GM12875 (cell line): Measurements from ENCODE around the gene PARD3B.
"Not testable (repeated sequence)": the region's sequence is repeated elsewhere in the genome, so short reads cannot be mapped to it uniquely, and the experiment has no call there.

Experiments
- H3K4me3 ChIP-seq: one replicate; pipeline ENCODE4 v1.5.1; 2011; ENCODE audit warnings: low read depth, low read length, control low read depth
- TF ChIP-seq, protein P1 (sequence below): IDR thresholded peaks from 2 replicates; pipeline ENCODE4 v1.5.1; 2011; ENCODE audit warnings: low read depth, mild to moderate bottlenecking, control low read depth, inconsistent platforms, low read length, moderate library complexity, borderline replicate concordance; ENCODE audit not compliant: insufficient read depth

The PARD3B gene

DNA sequence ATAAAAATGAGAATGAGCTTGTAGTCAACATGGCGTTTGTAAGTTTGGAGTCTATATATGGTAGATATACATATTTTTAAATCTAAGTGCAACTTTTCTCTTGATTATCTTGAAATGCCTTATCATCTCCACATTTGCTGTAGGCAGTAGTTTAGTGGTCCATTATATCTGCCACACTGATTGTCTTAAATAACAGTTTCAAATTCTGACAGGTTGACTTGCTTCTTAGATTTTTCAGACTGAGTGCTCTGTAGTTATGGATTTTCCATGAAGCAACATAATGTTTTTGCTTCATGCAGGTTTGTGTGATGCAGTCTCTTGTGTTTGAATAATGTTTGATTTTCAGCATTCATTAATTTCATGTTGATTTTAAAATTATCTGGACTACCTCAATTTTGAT is 12.3 kb downstream of the PARD3B start:
- TF ChIP-seq, protein P1, sequence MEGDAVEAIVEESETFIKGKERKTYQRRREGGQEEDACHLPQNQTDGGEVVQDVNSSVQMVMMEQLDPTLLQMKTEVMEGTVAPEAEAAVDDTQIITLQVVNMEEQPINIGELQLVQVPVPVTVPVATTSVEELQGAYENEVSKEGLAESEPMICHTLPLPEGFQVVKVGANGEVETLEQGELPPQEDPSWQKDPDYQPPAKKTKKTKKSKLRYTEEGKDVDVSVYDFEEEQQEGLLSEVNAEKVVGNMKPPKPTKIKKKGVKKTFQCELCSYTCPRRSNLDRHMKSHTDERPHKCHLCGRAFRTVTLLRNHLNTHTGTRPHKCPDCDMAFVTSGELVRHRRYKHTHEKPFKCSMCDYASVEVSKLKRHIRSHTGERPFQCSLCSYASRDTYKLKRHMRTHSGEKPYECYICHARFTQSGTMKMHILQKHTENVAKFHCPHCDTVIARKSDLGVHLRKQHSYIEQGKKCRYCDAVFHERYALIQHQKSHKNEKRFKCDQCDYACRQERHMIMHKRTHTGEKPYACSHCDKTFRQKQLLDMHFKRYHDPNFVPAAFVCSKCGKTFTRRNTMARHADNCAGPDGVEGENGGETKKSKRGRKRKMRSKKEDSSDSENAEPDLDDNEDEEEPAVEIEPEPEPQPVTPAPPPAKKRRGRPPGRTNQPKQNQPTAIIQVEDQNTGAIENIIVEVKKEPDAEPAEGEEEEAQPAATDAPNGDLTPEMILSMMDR, result no peak
- no peak overlapping the region for H3K4me3 ChIP-seq

DNA sequence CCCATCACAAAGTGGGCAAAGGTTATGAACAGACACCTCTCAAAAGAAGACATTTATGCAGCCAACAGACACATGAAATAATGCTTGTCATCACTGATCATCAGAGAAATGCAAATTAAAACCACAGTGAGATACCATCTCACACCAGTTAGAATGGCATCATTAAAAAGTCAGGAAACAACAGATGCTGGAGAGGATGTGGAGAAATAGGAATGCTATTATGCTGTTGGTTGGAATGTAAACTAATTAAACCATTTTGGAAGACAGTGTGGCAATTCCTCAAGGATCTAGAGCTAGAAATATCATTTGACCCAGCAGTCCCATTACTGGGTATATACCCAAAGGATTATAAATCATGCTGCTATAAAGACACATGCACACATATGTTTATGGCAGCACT is 14.1 kb downstream of the PARD3B start:
- H3K4me3 ChIP-seq, result not testable (repeated sequence)

DNA sequence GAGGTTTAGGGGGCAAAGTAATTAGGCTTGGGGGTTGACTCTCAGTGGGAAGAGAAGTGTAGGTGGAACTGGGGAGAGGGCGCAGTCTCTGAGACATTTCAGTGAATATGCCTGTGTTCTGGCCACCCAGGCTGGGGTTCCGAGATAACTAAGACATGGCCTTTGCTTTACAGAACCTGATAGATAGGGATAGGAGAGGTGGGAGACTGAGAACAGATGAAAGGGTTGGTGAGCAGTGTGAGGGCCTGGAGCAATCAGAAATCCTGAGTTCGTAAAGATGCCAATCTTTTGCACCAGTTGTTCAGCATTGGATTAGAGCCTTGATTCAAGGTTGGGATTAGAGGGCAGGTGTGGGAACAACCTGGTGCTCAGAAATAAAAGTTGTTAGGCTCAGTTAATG is 15.6 kb downstream of the PARD3B start:
- TF ChIP-seq, protein P1, result no peak
- no peak overlapping the region for H3K4me3 ChIP-seq

DNA sequence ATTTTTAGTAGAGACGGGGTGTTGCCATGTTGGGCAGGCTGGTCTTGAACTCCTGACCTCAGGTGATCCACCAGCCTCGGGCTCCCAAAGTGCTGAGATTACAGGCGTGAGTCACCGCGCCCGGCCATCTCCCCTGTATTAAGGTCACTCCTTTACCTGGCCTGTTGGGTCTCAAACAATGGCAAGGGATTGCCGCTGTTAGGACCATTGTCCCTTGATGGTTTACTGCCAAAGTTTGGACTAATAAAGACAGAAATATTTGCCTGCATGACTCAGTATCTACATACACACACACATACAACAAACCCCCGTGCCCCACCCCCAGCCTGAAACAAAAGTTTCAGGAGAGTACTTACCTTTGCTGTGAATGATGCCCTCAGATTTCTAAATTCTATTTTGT is 16.5 kb downstream of the PARD3B start:
- TF ChIP-seq, protein P1, result no peak
- H3K4me3 ChIP-seq, result no peak overlapping the region

DNA sequence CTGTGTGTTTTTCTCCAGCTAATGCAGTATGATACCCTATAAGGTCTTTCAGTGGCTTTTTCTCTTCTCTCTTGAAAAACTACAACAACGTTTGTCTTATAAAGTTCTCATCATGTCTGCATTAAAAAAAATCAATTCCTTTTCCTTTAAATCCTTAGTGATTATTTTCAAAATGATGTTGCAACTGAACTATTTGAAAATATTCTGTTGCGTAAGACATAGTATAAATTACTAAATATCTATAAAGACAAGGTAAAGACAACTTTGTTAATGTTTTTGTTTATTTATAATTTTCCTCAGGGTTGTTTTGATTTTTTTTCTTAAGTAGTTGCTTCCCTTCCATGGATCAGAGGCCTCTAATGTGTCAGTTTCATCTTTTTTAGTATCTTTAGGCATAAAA is 21.2 kb downstream of the PARD3B start:
- H3K4me3 ChIP-seq, result no peak overlapping the region
- TF ChIP-seq, protein P1, result no peak

DNA sequence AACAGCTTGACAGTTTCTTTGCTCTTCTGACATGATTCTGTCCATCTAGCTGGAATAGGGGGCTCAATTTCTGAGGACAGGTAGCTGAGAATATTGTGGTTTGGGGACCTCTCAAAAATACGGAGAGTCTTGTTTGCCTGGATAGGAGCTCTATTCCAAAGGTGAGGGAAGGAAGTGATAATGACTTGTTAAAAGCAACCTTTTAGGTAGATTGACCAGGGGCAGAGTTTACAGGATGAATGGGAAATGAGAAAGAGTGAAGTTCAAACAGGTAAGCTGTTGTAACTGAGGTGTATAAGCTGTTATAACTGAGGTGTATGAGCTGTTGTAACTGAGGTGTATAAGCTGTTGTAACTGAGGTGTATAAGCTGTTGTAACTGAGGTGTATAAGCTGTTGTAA is 25.1 kb downstream of the PARD3B start:
- TF ChIP-seq, protein P1, result no peak

DNA sequence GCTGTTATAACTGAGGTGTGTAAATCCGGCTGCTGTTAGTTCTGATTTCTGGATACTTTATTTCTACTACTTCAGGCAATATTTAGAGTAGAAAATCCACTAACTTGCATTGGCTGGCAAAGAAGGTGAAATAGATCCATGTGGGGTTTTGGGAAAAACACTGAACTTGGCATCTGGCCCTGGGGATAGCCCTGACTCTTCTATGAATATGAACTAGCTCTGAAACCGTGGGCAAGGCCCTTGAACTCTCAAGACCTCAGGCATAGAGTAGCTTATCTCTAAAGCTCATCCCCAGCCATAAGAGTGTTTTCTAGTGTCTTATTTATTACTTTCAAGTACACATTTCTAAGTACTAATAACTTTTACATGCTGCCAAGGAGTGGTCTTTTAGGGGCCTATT is 25.8 kb downstream of the PARD3B start:
- no peak overlapping the region for H3K4me3 ChIP-seq
- TF ChIP-seq, protein P1, result no peak

More for the DNA sequence above, 25.1 kb downstream of the PARD3B start:
- H3K4me3 ChIP-seq, result no peak overlapping the region

DNA sequence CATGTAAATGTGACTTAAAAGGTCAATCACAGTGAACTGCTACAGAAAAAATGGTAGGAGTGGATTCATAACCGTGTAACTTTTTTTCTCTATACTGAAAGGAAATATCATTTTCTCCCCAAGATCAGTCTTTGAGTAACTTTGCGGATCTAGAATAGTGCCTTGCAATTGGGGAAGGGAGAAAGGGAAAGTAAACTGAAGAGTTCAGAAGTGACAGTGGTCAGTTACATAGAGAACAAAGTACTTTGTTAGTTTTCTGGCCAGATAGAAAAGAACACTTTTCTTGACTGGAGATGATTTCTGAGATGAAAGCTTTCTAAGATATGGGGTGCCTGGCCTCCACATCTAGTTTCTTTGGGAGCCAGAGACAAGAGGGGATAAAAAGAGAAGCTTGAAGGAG is 26.6 kb downstream of the PARD3B start:
- TF ChIP-seq, protein P1, result no peak
- H3K4me3 ChIP-seq, result no peak overlapping the region
